ENCODE results near the gene PPP2R2C. TPM values are rescaled to one million over a fixed set of nuclear protein-coding genes. Genes with fewer than 3 reads are reported as not detected.

The PPP2R2C gene
- total and polyA plus RNA-seq, 9 of the 15 experiments (the other 6 are each of a cell fraction or from before 2014, with no cell fraction given): 0.04 to 0.06 TPM; not detected in 7

DNA sequence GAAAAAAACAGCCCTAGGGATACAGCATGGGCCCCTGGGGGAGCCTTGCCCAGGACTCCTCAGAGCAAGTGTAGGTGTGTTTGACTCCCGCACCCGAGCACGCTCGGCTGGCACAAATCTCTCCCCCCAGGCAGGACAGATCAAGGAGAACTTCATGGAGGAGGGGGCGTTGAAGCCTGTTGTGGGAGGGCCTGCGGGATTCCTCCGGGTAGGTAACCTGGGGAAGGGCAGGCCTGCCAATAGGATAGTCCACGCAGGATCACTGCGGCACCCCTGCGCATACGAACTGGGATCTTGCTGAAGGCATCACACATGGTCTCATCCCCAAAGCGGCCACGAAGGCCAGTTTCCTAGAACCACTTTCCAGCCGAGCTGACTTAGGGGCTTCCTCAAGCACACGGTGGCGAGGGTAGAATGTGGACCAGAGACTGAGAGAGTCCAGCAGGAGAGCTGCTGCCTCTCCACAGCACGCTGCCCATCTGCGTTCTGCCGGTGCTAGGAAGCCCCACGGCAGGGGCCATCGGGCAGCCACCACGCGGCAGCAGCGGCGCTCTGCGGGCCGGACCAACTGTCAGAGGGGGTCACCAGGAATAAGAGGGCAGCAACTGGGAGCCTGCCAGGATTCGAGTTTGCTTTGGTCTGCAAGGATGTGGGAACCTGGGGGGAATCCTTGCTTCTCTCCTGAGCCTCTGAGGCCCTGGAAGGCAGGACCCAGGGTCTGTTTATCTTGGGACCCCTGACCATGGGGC is 145.9 kb downstream of the PPP2R2C start:
- in situ Hi-C loops (cut with MboI): loop anchor here (5.0 kb wide), 2 partner anchors 74 to 329 kb away; no protein-coding TSS in a partner anchor
- no peak for FAIRE-seq
- POLR2A ChIA-PET: interaction anchor here (0.6 to 1.0 kb wide), 3 partner anchors 14 to 457 kb away, joined by 3 read pairs; no protein-coding TSS in a partner anchor

More for the DNA sequence above, 145.9 kb downstream of the PPP2R2C start:
- Histone ChIP-seq H2AFZ (ENCODE audit: low read depth, low read length) (no peak overlapping the region), H3K9ac (ENCODE audit: insufficient read depth in 1 of 2, low read depth in 2 of 2, low read length in 2 of 2) (no peak overlapping the region), H3K4me1 (replicated peaks in 1 of 2; ENCODE audit: control insufficient read depth in 2 of 2, insufficient read depth in 2 of 2, low read length in 2 of 2) (peaks cover 0 to 8% of the 10 kb centered on the region in 2 experiments; a peak in 2 of 5 replicates), H3K9me3 (replicated peaks; ENCODE audit: control insufficient read depth, insufficient read depth, low read depth, low read length) (no peaks in the 10 kb centered on the region), H3K36me3 (ENCODE audit: control insufficient read depth, insufficient read depth, low read length) (no peaks in the 10 kb centered on the region), H3K27ac (ENCODE audit: extremely low read depth, low read depth, low read length) (no peak overlapping the region), H3K27me3 (ENCODE audit: control insufficient read depth in 2 of 2, insufficient read depth in 2 of 2, low read length in 2 of 2) (peaks cover 12 to 51% of the 10 kb centered on the region in 2 experiments; a peak in 4 of 5 replicates), H3K4me2 (ENCODE audit: insufficient read depth, low read length) (no peak overlapping the region), H4K20me1 (replicated peaks; ENCODE audit: control insufficient read depth, insufficient read depth, low read length) (peaks cover 7% of the 10 kb centered on the region), H3K4me3 (no peak overlapping the region), H3K79me2 (ENCODE audit: control insufficient read depth, insufficient read depth, low read length) (no peaks in the 10 kb centered on the region), H3K9me1 (ENCODE audit: control insufficient read depth, insufficient read depth, low read length) (peaks cover 2% of the 10 kb centered on the region)
- ATAC-seq: no peak
- DNase-seq (ENCODE audit: extremely low read depth in 1 of 4, low spot score in 3 of 4): no peak
- CTCF ChIA-PET (ENCODE audit: low intra/inter-chr PET ratio): interaction anchor here (1.0 to 2.2 kb wide), 4 partner anchors 58 to 329 kb away, joined by 4 to 19 read pairs (median 10); no protein-coding TSS in a partner anchor
- WGBS (ENCODE audit: insufficient coverage, low coverage, missing lambda C conversion rate): 9% methylated on average over 27 of the region's 28 CpGs
- intact Hi-C loops (cut with micrococcal nuclease): loop anchor here (1.0 to 2.0 kb wide), 3 partner anchors 62 to 328 kb away; no protein-coding TSS in a partner anchor
- no TSS peak for BruUV-seq (replicated peaks)
- TF ChIP-seq TOE1 (IDR thresholded peaks at IDR 0.05; ENCODE audit: borderline replicate concordance): no peak
- no peak for TF ChIP-seq TOE1 (CRISPR knock-in tag; IDR thresholded peaks at IDR 0.05; ENCODE audit: borderline replicate concordance, low read depth)
- TF ChIP-seq EWSR1 (IDR thresholded peaks at IDR 0.05; ENCODE audit: borderline replicate concordance, low read depth, partially characterized antibody): no peak
- TF ChIP-seq GABPB2 (CRISPR knock-in tag; conservative IDR thresholded peaks at IDR 0.05): no peak
- no peak for TF ChIP-seq ZNF354B (CRISPR knock-in tag; IDR thresholded peaks at IDR 0.05)
- no peak for TF ChIP-seq ZNF12 (CRISPR knock-in tag; IDR thresholded peaks at IDR 0.05)
- no peak for TF ChIP-seq SUPT5H (IDR thresholded peaks at IDR 0.05)
- no peak for TF ChIP-seq ZFPM2 (CRISPR knock-in tag; IDR thresholded peaks at IDR 0.05)
- no peak for TF ChIP-seq ZNF507 (tag; conservative IDR thresholded peaks at IDR 0.05)
- TF ChIP-seq NCOA6 (IDR thresholded peaks at IDR 0.05): no peak
- no peak for TF ChIP-seq FUS (optimal IDR thresholded peaks at IDR 0.05; ENCODE audit: low read depth, low read length)
- no peak for TF ChIP-seq PURB (CRISPR knock-in tag; IDR thresholded peaks at IDR 0.05; ENCODE audit: low read depth)
- no peak for TF ChIP-seq ZBTB49 (CRISPR knock-in tag; IDR thresholded peaks at IDR 0.05; ENCODE audit: borderline replicate concordance)
- no peak for TF ChIP-seq SAFB2 (IDR thresholded peaks at IDR 0.05; ENCODE audit: borderline replicate concordance, low read depth, low read length, severe bottlenecking)
- TF ChIP-seq TEAD4 (IDR thresholded peaks at IDR 0.05; ENCODE audit: low read length): no peak
- TF ChIP-seq TEAD4 (CRISPR knock-in tag; IDR thresholded peaks at IDR 0.05; ENCODE audit: borderline replicate concordance): no peak
- TF ChIP-seq BHLHE40 (IDR thresholded peaks at IDR 0.05; ENCODE audit: low read length): no peak
